GM18526 (cell line): ENCODE measurements around the gene MITF.

Experiments used
- POLR2A ChIP-seq: IDR thresholded peaks from 3 replicates; pipeline ENCODE4 v1.6.1; 2011; ENCODE audit not compliant: insufficient read length; ENCODE audit errors: extremely low read depth

Gene MITF

GRCh38 chr3:69855436-69856162 is 116.3 kb downstream of the MITF start:
- no peak for TF ChIP-seq POLR2A

GRCh38 chr3:69856965-69857705 is 117.9 kb downstream of the MITF start:
- TF ChIP-seq POLR2A: no peak

DNA sequence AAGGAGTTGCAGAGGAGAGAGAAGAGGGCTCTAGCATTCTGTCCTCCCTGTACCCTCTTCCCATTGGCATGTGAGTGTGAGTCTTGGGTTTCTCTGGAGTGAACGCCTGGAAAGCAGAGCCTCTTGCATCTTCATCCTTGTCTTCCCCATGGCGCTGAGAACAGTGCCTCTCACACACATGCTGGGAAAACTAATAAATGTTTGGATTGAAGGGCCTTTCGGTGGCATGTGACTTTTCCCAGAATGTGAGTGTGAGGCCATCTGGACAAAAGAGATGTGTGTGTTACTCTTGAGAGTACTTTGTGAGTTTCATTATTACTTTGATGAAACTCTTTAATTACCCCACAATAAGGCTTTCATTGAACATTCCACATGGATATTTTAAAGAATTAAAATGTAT is 122.3 kb downstream of the MITF start:
- no peak for TF ChIP-seq POLR2A

- no peak for TF ChIP-seq POLR2A
Observed at GRCh38 chr3:69864141-69864540, 124.9 kb downstream of the MITF start.

GRCh38 chr3:69864766-69865165 is 125.5 kb downstream of the MITF start:
- TF ChIP-seq POLR2A: no peak

DNA sequence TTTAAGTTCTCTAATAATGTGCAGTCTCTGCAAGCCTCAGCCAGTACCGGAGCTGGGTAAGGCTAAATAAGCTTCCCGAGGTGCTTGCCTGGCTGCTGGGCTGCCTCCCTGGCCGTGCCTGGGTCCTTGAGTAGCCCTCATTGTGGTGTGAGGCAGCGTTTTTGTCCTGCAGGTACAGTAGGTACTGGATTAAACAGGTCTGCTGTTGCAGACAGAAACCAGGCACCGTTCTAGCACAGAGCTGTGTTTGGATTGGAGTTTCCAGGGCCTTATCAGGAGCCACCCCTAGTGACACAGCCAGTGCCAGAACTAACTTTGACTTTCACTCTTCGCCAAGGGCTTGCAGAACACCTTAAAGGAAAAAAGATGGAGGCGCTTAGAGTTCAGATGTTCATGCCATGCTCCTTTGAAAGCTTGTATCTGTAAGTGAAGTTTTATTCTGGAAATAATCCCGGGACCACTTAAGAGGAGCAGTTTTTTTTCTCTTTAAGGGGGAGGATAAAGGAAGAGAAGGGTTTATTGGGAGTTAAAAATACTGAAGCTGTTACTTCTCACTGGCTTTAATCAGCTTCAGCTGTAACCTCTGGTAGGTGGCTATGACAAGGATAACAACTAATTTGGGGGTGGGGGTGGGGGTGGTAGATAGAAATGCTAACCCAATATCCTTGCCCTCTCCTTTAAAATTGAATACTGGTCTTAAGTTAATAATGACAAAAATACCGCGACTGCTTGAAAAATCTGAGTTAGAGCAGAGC is 126.8 kb downstream of the MITF start:
- no peak for TF ChIP-seq POLR2A

DNA sequence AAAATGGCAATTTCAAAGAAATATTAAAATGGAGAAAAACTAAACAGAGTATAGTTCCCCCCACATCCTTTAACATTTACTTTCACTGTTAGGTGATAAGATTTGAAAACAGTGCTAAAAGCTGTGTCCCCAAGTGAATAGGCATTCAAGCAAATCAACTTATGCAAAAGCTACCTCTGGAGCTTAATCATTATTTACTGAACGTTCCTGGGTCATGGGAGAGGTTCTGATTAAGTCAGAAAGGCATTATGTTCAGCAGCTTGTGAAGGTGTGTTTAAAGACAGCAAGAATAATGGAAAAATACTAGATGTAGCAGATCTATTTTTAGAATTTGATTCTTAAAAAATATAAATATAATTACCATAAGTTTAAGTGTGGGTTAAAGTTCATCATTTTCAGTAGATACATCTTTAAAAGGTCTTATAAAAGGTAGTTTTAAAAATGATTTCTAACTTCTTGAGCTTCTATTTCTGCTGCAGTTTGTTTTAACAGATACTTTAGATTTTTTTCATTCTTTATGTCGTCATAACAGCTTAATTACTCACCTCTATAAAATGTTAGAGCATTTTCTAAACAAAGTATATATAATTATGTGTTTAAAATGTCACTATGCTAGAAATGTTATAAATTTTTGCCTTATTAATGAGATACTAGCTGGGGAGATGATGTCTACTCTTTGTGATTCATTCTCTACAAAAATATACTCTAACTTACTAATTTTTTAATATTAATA is 127.9 kb downstream of the MITF start:
- no peak for TF ChIP-seq POLR2A

- TF ChIP-seq POLR2A: no peak
Observed at GRCh38 chr3:69867941-69868505, 128.8 kb downstream of the MITF start.

DNA sequence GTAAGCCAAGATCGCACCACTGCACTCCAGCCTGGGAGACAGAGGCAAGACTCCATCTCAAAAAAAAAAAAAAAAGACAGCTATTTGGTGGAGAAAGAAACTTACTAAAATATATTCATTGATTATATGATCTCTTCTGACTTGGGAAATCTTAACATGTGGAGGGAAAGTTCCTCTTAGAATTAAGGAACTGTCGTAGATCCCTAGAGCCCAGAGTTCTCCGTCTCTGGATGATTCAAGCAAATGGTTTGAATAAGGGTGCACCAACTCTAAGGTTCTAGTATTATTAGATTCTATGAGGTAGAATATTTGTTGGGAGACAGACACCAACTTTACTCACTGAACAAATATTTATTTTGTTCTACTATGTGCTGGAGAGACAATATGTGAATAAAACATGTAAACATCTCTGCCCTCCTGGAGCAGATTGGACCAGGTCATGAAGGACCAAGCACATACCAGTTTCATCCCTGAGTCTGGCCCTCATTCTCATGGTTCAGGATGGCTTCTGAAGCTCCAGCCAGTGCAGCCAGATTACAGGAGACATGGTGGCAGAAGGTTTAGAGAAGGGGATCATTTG is 129.7 kb downstream of the MITF start:
- no peak for TF ChIP-seq POLR2A

- no peak for TF ChIP-seq POLR2A
Observed at GRCh38 chr3:69869643-69870042, 130.4 kb downstream of the MITF start.

- no peak for TF ChIP-seq POLR2A
Observed at GRCh38 chr3:69871251-69871650, 132.0 kb downstream of the MITF start.

GRCh38 chr3:69871868-69872267 is 132.6 kb downstream of the MITF start:
- no peak for TF ChIP-seq POLR2A

DNA sequence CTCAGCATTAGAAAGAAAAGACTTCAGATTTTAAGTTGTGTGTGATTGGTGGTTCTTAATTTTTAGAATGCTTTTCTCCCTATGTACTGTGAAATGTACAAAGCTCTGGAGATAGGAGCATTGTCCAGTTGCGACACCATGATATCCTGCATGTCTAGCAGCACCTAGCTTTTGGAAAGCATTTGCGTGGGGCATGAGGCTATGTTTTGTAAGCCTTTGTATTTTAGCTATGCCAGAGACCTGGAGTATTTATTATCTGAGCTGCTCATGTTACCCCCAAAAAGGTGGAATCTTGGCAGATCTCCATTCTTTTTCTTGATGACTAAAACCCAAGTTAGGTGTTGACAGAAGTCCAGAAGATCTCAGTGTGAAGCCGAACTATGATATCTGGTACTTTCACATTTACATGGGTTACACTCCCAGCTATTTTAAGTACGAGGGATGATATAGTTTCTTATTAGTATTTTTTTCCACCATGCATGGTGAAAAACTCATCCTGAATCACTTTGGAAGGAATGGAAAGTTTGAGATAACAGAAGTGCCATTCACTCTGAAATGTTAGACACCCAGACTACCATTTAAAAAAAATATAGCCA is 133.6 kb downstream of the MITF start:
- TF ChIP-seq POLR2A: no peak

GRCh38 chr3:69876073-69876472 is 136.8 kb downstream of the MITF start:
- no peak for TF ChIP-seq POLR2A

GRCh38 chr3:69878254-69878653 is 139.0 kb downstream of the MITF start:
- TF ChIP-seq POLR2A: no peak

DNA sequence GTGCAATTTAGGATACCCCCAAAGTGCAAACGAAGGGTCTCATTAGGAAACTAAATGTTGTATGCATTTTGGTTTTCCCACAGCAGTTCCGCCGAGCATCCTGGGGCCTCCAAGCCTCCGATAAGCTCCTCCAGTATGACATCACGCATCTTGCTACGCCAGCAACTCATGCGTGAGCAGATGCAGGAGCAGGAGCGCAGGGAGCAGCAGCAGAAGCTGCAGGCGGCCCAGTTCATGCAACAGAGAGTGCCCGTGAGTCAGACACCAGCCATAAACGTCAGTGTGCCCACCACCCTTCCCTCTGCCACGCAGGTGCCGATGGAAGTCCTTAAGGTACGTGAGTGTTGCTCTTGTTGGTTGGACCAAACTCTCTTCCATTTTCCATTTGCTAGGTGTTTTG is 139.8 kb downstream of the MITF start:
- no peak for TF ChIP-seq POLR2A
